HepG2 (cell line): ENCODE data around the gene COMMD1. TPM values are rescaled to one million over a fixed set of nuclear protein-coding genes. Genes with fewer than 3 reads are reported as not detected.

Experiments
- CBX5 ChIP-seq: sonication (generic); formaldehyde crosslinking; IDR thresholded peaks from 2 replicates; pipeline ENCODE4 v1.4.0; 2020; ENCODE audit warnings: missing genetic modification reagents, borderline replicate concordance
- ETV5 ChIP-seq: IDR thresholded peaks from 2 replicates; pipeline ENCODE4 v1.6.1; 2018; ENCODE audit warnings: missing biosample characterization, missing genetic modification reagents, inconsistent platforms, borderline replicate concordance
- KDM5A ChIP-seq: fragments of 200-600 bp; sonication (generic); IDR thresholded peaks from 2 replicates; pipeline ENCODE4 v1.7.0; 2018; ENCODE audit warnings: antibody characterized with exemption, mild to moderate bottlenecking, low read length, borderline replicate concordance
- MAF1 ChIP-seq: sonication (generic); formaldehyde crosslinking; IDR thresholded peaks from 2 replicates; pipeline ENCODE4 v1.5.0; 2020; ENCODE audit warnings: missing genetic modification reagents, borderline replicate concordance
- PTBP1 ChIP-seq: fragments of 200-400 bp; formaldehyde crosslinking; IDR thresholded peaks from 2 replicates; pipeline ENCODE4 v1.6.1; 2018; ENCODE audit warnings: low read length, low read depth; ENCODE audit not compliant: poor library complexity, severe bottlenecking
- SIX1 ChIP-seq: sonication (generic); formaldehyde crosslinking; IDR thresholded peaks from 2 replicates; pipeline ENCODE4 v1.4.0; 2020; ENCODE audit warnings: missing genetic modification reagents, borderline replicate concordance
- SKI ChIP-seq: fragments of 450-650 bp; IDR thresholded peaks from one replicate; pipeline ENCODE4 v1.6.1; 2018; ENCODE audit warnings: mild to moderate bottlenecking; ENCODE audit not compliant: partially characterized antibody
- SRY ChIP-seq: sonication (generic); formaldehyde crosslinking; IDR thresholded peaks from 2 replicates; pipeline ENCODE4 v1.8.0; 2022; ENCODE audit warnings: mild to moderate bottlenecking, missing genetic modification reagents
- ZBTB38 ChIP-seq: sonication (generic); formaldehyde crosslinking; IDR thresholded peaks from 2 replicates; pipeline ENCODE4 v1.5.1; 2020; ENCODE audit warnings: mild to moderate bottlenecking, missing genetic modification reagents
- ZBTB7A ChIP-seq: sonication (generic); formaldehyde crosslinking; IDR thresholded peaks from 2 replicates; pipeline ENCODE4 v1.8.0; 2022; ENCODE audit warnings: mild to moderate bottlenecking, missing genetic modification reagents
- ZKSCAN5 ChIP-seq: sonication (generic); formaldehyde crosslinking; IDR thresholded peaks from 2 replicates; pipeline ENCODE4 v1.5.1; 2020; ENCODE audit warnings: mild to moderate bottlenecking, missing genetic modification reagents
- ZNF44 ChIP-seq: sonication (generic); formaldehyde crosslinking; IDR thresholded peaks from 2 replicates; pipeline ENCODE4 v1.5.1; 2020; ENCODE audit warnings: mild to moderate bottlenecking, missing genetic modification reagents
- ZNF589 ChIP-seq: sonication (generic); formaldehyde crosslinking; conservative IDR thresholded peaks from 2 replicates; pipeline ENCODE4 v1.8.0; 2022; ENCODE audit warnings: mild to moderate bottlenecking, moderate library complexity, missing genetic modification reagents
- ZNF724P ChIP-seq: sonication (generic); formaldehyde crosslinking; IDR thresholded peaks from 2 replicates; pipeline ENCODE4 v1.8.0; 2022; ENCODE audit warnings: missing genetic modification reagents, borderline replicate concordance
- ZNF768 ChIP-seq: sonication (generic); formaldehyde crosslinking; IDR thresholded peaks from 2 replicates; pipeline ENCODE4 v1.4.0; 2020; ENCODE audit warnings: missing genetic modification reagents
- ZSCAN25 ChIP-seq: sonication (generic); formaldehyde crosslinking; IDR thresholded peaks from 2 replicates; pipeline ENCODE4 v1.8.0; 2022; ENCODE audit warnings: mild to moderate bottlenecking, missing genetic modification reagents
- polyA plus RNA-seq, 8 experiments: library from polyadenylated mRNA; depleted of rRNA in 3 of 8; stranded (reverse) in 7 of 8; unstranded in 1 of 8; fragments of >200 nt; fragmentation: Illumina TruSeq in 4 of 8; extraction: Trizol in 4 of 8; gene quantifications; 2 replicates each; pipeline versions ENCODE4 v1.2.1 to v1.2.3, GENCODE V29; 2011 to 2016; ENCODE audit warnings: low read depth in 4 of 8, missing spikeins in 1 of 8, mixed read lengths in 1 of 8; ENCODE audit not compliant: insufficient read depth in 1 of 8
- total RNA-seq, 5 experiments: library from RNA; depleted of rRNA; stranded (reverse); fragments of >200 nt; fragmentation: Illumina TruSeq; extraction: Trizol; gene quantifications; 2 replicates each; pipeline ENCODE4 v1.2.3, GENCODE V29; 2016; ENCODE audit warnings: low read depth in 1 of 5
- TF ChIP-seq, protein P1 (sequence below): IDR thresholded peaks from 2 replicates; pipeline ENCODE4 v1.6.1; 2016; ENCODE audit warnings: low read depth, missing genetic modification reagents, missing compliant biosample characterization
- TF ChIP-seq, protein P2 (sequence below): sonication (generic); formaldehyde crosslinking; IDR thresholded peaks from 2 replicates; pipeline ENCODE4 v1.8.0; 2022; ENCODE audit warnings: missing genetic modification reagents, mild to moderate bottlenecking, borderline replicate concordance
- TF ChIP-seq, protein P3 (sequence below): sonication (generic); formaldehyde crosslinking; IDR thresholded peaks from 2 replicates; pipeline ENCODE4 v1.4.0; 2020; ENCODE audit warnings: mild to moderate bottlenecking, missing genetic modification reagents

COMMD1 gene
- total and polyA plus RNA-seq, 2 of the 13 experiments (the other 11 are each of a cell fraction or from before 2014, with no cell fraction given), result 25.7 to 105 TPM

DNA sequence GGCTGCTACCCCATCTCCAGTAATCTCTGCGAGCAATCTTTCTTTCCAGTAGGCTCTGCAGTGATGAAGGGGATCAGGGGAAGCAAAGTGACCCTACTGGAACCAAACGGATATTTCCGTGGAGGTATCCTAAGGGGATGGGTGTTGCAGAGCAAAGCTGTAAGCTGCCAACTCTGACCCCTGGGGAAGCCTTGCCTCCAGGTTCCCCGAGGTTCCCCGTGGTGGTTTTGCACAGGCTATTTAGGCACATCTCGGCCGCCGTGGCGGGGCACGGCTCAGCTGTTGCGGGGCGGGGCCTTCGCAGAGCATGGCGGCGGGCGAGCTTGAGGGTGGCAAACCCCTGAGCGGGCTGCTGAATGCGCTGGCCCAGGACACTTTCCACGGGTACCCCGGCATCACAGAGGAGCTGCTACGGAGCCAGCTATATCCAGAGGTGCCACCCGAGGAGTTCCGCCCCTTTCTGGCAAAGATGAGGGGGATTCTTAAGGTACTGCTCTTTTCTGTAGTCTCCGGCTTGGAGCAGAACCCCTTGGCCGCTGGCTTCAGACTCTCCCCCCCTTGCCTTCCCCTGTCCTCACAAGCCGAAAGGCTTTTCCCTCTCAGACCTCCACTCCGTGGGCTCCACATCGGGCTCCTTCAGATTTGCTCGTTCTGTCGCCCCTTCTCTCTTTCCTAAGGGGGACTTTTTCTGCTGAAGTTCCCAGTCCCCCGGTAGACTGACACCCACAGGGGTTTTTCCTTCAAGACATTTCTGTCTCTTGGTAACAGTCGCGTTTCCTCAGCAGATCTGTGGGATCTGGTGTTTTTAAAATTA, at the start of gene COMMD1 (continued):
- TF ChIP-seq, protein P1, sequence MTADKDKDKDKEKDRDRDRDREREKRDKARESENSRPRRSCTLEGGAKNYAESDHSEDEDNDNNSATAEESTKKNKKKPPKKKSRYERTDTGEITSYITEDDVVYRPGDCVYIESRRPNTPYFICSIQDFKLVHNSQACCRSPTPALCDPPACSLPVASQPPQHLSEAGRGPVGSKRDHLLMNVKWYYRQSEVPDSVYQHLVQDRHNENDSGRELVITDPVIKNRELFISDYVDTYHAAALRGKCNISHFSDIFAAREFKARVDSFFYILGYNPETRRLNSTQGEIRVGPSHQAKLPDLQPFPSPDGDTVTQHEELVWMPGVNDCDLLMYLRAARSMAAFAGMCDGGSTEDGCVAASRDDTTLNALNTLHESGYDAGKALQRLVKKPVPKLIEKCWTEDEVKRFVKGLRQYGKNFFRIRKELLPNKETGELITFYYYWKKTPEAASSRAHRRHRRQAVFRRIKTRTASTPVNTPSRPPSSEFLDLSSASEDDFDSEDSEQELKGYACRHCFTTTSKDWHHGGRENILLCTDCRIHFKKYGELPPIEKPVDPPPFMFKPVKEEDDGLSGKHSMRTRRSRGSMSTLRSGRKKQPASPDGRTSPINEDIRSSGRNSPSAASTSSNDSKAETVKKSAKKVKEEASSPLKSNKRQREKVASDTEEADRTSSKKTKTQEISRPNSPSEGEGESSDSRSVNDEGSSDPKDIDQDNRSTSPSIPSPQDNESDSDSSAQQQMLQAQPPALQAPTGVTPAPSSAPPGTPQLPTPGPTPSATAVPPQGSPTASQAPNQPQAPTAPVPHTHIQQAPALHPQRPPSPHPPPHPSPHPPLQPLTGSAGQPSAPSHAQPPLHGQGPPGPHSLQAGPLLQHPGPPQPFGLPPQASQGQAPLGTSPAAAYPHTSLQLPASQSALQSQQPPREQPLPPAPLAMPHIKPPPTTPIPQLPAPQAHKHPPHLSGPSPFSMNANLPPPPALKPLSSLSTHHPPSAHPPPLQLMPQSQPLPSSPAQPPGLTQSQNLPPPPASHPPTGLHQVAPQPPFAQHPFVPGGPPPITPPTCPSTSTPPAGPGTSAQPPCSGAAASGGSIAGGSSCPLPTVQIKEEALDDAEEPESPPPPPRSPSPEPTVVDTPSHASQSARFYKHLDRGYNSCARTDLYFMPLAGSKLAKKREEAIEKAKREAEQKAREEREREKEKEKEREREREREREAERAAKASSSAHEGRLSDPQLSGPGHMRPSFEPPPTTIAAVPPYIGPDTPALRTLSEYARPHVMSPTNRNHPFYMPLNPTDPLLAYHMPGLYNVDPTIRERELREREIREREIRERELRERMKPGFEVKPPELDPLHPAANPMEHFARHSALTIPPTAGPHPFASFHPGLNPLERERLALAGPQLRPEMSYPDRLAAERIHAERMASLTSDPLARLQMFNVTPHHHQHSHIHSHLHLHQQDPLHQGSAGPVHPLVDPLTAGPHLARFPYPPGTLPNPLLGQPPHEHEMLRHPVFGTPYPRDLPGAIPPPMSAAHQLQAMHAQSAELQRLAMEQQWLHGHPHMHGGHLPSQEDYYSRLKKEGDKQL, result no peak
- TF ChIP-seq KDM5A, result peak; percentile 87
- TF ChIP-seq, protein P2, sequence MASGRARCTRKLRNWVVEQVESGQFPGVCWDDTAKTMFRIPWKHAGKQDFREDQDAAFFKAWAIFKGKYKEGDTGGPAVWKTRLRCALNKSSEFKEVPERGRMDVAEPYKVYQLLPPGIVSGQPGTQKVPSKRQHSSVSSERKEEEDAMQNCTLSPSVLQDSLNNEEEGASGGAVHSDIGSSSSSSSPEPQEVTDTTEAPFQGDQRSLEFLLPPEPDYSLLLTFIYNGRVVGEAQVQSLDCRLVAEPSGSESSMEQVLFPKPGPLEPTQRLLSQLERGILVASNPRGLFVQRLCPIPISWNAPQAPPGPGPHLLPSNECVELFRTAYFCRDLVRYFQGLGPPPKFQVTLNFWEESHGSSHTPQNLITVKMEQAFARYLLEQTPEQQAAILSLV (CRISPR knock-in tag), result peak; percentile 82
- TF ChIP-seq PTBP1, result peak; percentile 50
- peak; percentile 68 for TF ChIP-seq ETV5 (CRISPR knock-in tag)
- TF ChIP-seq, protein P3, sequence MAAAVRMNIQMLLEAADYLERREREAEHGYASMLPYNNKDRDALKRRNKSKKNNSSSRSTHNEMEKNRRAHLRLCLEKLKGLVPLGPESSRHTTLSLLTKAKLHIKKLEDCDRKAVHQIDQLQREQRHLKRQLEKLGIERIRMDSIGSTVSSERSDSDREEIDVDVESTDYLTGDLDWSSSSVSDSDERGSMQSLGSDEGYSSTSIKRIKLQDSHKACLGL (CRISPR knock-in tag), result peak; percentile 93
- TF ChIP-seq ZNF44 (CRISPR knock-in tag), result 0 out of 2 replicates have a peak, but pooled peaks have one; percentile 35
- 0 out of 2 replicates have a peak, but pooled peaks have one; percentile 60 for TF ChIP-seq ZSCAN25 (CRISPR knock-in tag)
- TF ChIP-seq ZNF589, result no peak
- TF ChIP-seq SKI, result no peak
- TF ChIP-seq ZBTB38 (CRISPR knock-in tag), result peak; percentile 83
- TF ChIP-seq SRY (CRISPR knock-in tag), result peak; percentile 86
- 0 out of 2 replicates have a peak, but pooled peaks have one; percentile 63 for TF ChIP-seq MAF1 (CRISPR knock-in tag)
- peak; percentile 83; the same call in 1 of the 2 replicates for TF ChIP-seq ZNF768 (CRISPR knock-in tag)
- no peak for TF ChIP-seq ZBTB7A
- peak; percentile 92; the same call in 1 of the 2 replicates for TF ChIP-seq CBX5 (CRISPR knock-in tag)
- TF ChIP-seq SIX1 (CRISPR knock-in tag), result no peak
- TF ChIP-seq ZNF724P (CRISPR knock-in tag), result peak; percentile 93
- peak; percentile 73; the same call in 1 of the 2 replicates for TF ChIP-seq ZKSCAN5 (CRISPR knock-in tag)
